Mesenchymal stem cell (in vitro differentiated cells and primary cell): ENCODE measurements around the gene GIMAP7.

Experiments
- DNase-seq: peaks from one replicate; pipeline ENCODE4 v3.0.0-alpha.2; 2013
- H2AFZ ChIP-seq: one replicate; pipeline ENCODE4 v1.6.1; 2013; ENCODE audit warnings: low read depth, mild to moderate bottlenecking, control low read depth, inconsistent platforms, low read length, moderate library complexity
- H2AK5ac ChIP-seq: 2 replicates; pipeline ENCODE4 v1.6.1; 2013; ENCODE audit warnings: low read length, moderate library complexity, mild to moderate bottlenecking, inconsistent platforms; ENCODE audit not compliant: severe bottlenecking
- H2BK120ac ChIP-seq: one replicate; pipeline ENCODE4 v1.6.1; 2013; ENCODE audit warnings: low read depth, mild to moderate bottlenecking, inconsistent platforms, low read length, moderate library complexity
- H2BK12ac ChIP-seq, 2 experiments: one replicate each; pipeline ENCODE4 v1.6.1; 2013; ENCODE audit warnings: inconsistent platforms in 2 of 2, low read length in 2 of 2, mild to moderate bottlenecking in 2 of 2, moderate library complexity in 2 of 2, control low read depth in 1 of 2
- H2BK15ac ChIP-seq: one replicate; pipeline ENCODE4 v1.6.1; 2013; ENCODE audit warnings: mild to moderate bottlenecking, low read depth, inconsistent platforms; ENCODE audit not compliant: poor library complexity, severe bottlenecking
- H2BK5ac ChIP-seq: 2 replicates; pipeline ENCODE4 v1.6.1; 2013; ENCODE audit warnings: low read depth, mild to moderate bottlenecking, low read length, control low read depth, inconsistent platforms; ENCODE audit not compliant: poor library complexity, severe bottlenecking
- H3K14ac ChIP-seq, 2 experiments: one replicate each; pipeline ENCODE4 v1.6.1; 2013; ENCODE audit warnings: inconsistent platforms in 2 of 2, low read length in 2 of 2, control low read depth in 1 of 2, mild to moderate bottlenecking in 1 of 2, moderate library complexity in 1 of 2
- H3K18ac ChIP-seq, 2 experiments: one replicate each; pipeline ENCODE4 v1.6.1; 2013; ENCODE audit warnings: inconsistent platforms in 2 of 2, low read length in 2 of 2, control low read depth in 1 of 2, low read depth in 1 of 2, mild to moderate bottlenecking in 1 of 2
- H3K23ac ChIP-seq, 2 experiments: one replicate each; pipeline ENCODE4 v1.6.1; 2013; ENCODE audit warnings: inconsistent platforms in 2 of 2, low read length in 2 of 2, mild to moderate bottlenecking in 2 of 2, moderate library complexity in 2 of 2, control low read depth in 1 of 2
- H3K27ac ChIP-seq: 2 replicates; pipeline ENCODE4 v1.5.1; 2013; ENCODE audit warnings: mild to moderate bottlenecking, moderate library complexity, low read length, control low read depth, inconsistent platforms; ENCODE audit not compliant: poor library complexity, severe bottlenecking
- H3K27me3 ChIP-seq, 2 experiments: 2 replicates each; pipeline versions ENCODE4 v1.6.1 to v1.7.0; 2013; ENCODE audit warnings: low read length in 2 of 2, mild to moderate bottlenecking in 2 of 2, moderate library complexity in 2 of 2, control low read depth in 1 of 2, inconsistent platforms in 1 of 2; ENCODE audit not compliant: control insufficient read depth in 1 of 2, insufficient read depth in 1 of 2
- H3K36me3 ChIP-seq, 2 experiments: 2 replicates each; pipeline versions ENCODE4 v1.6.1 to v1.7.0; 2013; ENCODE audit warnings: low read length in 2 of 2, control low read depth in 1 of 2, inconsistent platforms in 1 of 2, low read depth in 1 of 2, mild to moderate bottlenecking in 1 of 2; ENCODE audit not compliant: insufficient read depth in 2 of 2, control insufficient read depth in 1 of 2
- H3K4ac ChIP-seq, 2 experiments: one replicate each; pipeline ENCODE4 v1.6.1; 2013; ENCODE audit warnings: inconsistent platforms in 2 of 2, low read length in 2 of 2, mild to moderate bottlenecking in 2 of 2, moderate library complexity in 2 of 2, control low read depth in 1 of 2, low read depth in 1 of 2
- H3K4me1 ChIP-seq: 2 replicates; pipeline ENCODE4 v1.6.1; 2013; ENCODE audit warnings: low read depth, low read length, control low read depth; ENCODE audit not compliant: control insufficient read depth, insufficient read depth
- H3K4me2 ChIP-seq: 2 replicates; pipeline ENCODE4 v1.6.1; 2013; ENCODE audit warnings: low read length, mild to moderate bottlenecking, inconsistent platforms; ENCODE audit not compliant: poor library complexity, severe bottlenecking
- H3K4me3 ChIP-seq, 2 experiments: 2 replicates each; pipeline versions ENCODE4 v1.5.1 to v1.7.0; 2013; ENCODE audit warnings: low read length in 2 of 2, mild to moderate bottlenecking in 2 of 2, control low read depth in 1 of 2, low read depth in 1 of 2; ENCODE audit not compliant: insufficient read depth in 1 of 2
- H3K79me1 ChIP-seq: replicated peaks from 2 replicates; pipeline ENCODE4 v1.6.1; 2013; ENCODE audit warnings: mild to moderate bottlenecking, control low read depth, low read length, inconsistent platforms; ENCODE audit not compliant: poor library complexity, severe bottlenecking
- H3K9ac ChIP-seq: 2 replicates; pipeline ENCODE4 v1.7.0; 2013; ENCODE audit warnings: mild to moderate bottlenecking, low read length, moderate library complexity
- H3K9me3 ChIP-seq: 2 replicates; pipeline ENCODE4 v1.7.0; 2013; ENCODE audit warnings: mild to moderate bottlenecking, low read length; ENCODE audit not compliant: control insufficient read depth
- H4K8ac ChIP-seq: one replicate; pipeline ENCODE4 v1.6.1; 2013; ENCODE audit warnings: inconsistent platforms, mild to moderate bottlenecking, low read length, moderate library complexity
- H4K91ac ChIP-seq: one replicate; pipeline ENCODE4 v1.6.1; 2013; ENCODE audit warnings: mild to moderate bottlenecking, low read length, inconsistent platforms
- WGBS: methylation state at CpG from one replicate; pipeline ENCODE4 v1.1.7; 2013; ENCODE audit warnings: mixed read lengths; 5-methylcytosine and 5-hydroxymethylcytosine counted together

Gene GIMAP7

GRCh38 chr7:150524018-150524417, 9.3 kb downstream of the GIMAP7 start:
- Histone ChIP-seq H2BK15ac (no peak overlapping the region), H2BK12ac (no peak overlapping the region), H3K36me3 (no peaks in the 10 kb centered on the region), H2BK5ac (no peak overlapping the region), H3K27me3 (no peaks in the 10 kb centered on the region), H3K18ac (no peak overlapping the region), H3K4me2 (no peak overlapping the region), H3K4me1 (no peaks in the 10 kb centered on the region), H3K4me3 (no peak overlapping the region), H4K8ac (no peak overlapping the region), H3K79me1 (no peaks in the 10 kb centered on the region), H3K23ac (no peak overlapping the region), H4K91ac (no peak overlapping the region), H2AK5ac (no peak overlapping the region), H3K4ac (no peak overlapping the region), H2AFZ (no peak overlapping the region), H3K27ac (no peak overlapping the region), H2BK120ac (no peak overlapping the region), H3K9me3 (peaks cover 11% of the 10 kb centered on the region), H3K9ac (no peak overlapping the region), H3K14ac (no peak overlapping the region)
- no peak for DNase-seq
- 28% methylated on average over 2 of the region's 2 CpGs for WGBS

GRCh38 chr7:150531704-150532103, 17.0 kb downstream of the GIMAP7 start:
- no peaks in the 10 kb centered on the region for H3K4me1 ChIP-seq
- H2BK120ac ChIP-seq = no peak overlapping the region
- no peak overlapping the region for H2BK12ac ChIP-seq
- H3K9me3 ChIP-seq = peaks cover 47% of the 10 kb centered on the region
- H3K4me2 ChIP-seq = no peak overlapping the region
- no peaks in the 10 kb centered on the region for H3K27me3 ChIP-seq
- no peak overlapping the region for H3K23ac ChIP-seq
- no peak overlapping the region for H2BK15ac ChIP-seq
- H2AK5ac ChIP-seq = no peak overlapping the region
- no peak overlapping the region for H2BK5ac ChIP-seq
- H4K91ac ChIP-seq = no peak overlapping the region
- no peak for DNase-seq
- no peak overlapping the region for H4K8ac ChIP-seq
- no peak overlapping the region for H3K4me3 ChIP-seq
- no peak overlapping the region for H2AFZ ChIP-seq
- no peak overlapping the region for H3K18ac ChIP-seq
- H3K4ac ChIP-seq = no peak overlapping the region
- no peak overlapping the region for H3K14ac ChIP-seq
- H3K79me1 ChIP-seq = no peaks in the 10 kb centered on the region
- 78% methylated on average over 1 of the region's 1 CpG for WGBS
- H3K27ac ChIP-seq = no peak overlapping the region
- H3K36me3 ChIP-seq = no peaks in the 10 kb centered on the region
- H3K9ac ChIP-seq = no peak overlapping the region

GRCh38 chr7:150538259-150538658, 23.6 kb downstream of the GIMAP7 start:
- Histone ChIP-seq H2BK12ac (no peak overlapping the region), H3K9ac (no peak overlapping the region), H3K14ac (no peak overlapping the region), H4K8ac (no peak overlapping the region), H3K4ac (no peak overlapping the region), H3K79me1 (no peaks in the 10 kb centered on the region), H3K27me3 (no peaks in the 10 kb centered on the region), H3K27ac (no peak overlapping the region), H2AK5ac (no peak overlapping the region), H4K91ac (no peak overlapping the region), H2BK120ac (no peak overlapping the region), H3K4me2 (no peak overlapping the region), H3K4me1 (no peaks in the 10 kb centered on the region), H3K23ac (no peak overlapping the region), H2AFZ (no peak overlapping the region), H2BK5ac (no peak overlapping the region), H3K18ac (no peak overlapping the region), H3K4me3 (no peak overlapping the region), H3K36me3 (no peaks in the 10 kb centered on the region), H2BK15ac (no peak overlapping the region), H3K9me3 (peaks cover 55% of the 10 kb centered on the region)
- WGBS = 100% methylated on average over 1 of the region's 2 CpGs
- no peak for DNase-seq

- H3K36me3 ChIP-seq = no peaks in the 10 kb centered on the region
- H3K14ac ChIP-seq = no peak overlapping the region
- no peak overlapping the region for H2AK5ac ChIP-seq
- H3K18ac ChIP-seq = no peak overlapping the region
- no peak overlapping the region for H3K27ac ChIP-seq
- no peak overlapping the region for H3K9ac ChIP-seq
- H3K23ac ChIP-seq = no peak overlapping the region
- no peak overlapping the region for H2BK12ac ChIP-seq
- H2AFZ ChIP-seq = no peak overlapping the region
- H3K4me2 ChIP-seq = no peak overlapping the region
- H2BK120ac ChIP-seq = no peak overlapping the region
- no peak overlapping the region for H4K91ac ChIP-seq
- no peak for DNase-seq
- no peaks in the 10 kb centered on the region for H3K27me3 ChIP-seq
- no peak overlapping the region for H4K8ac ChIP-seq
- no peak overlapping the region for H2BK15ac ChIP-seq
- H3K79me1 ChIP-seq = no peaks in the 10 kb centered on the region
- no peaks in the 10 kb centered on the region for H3K4me1 ChIP-seq
- H3K4ac ChIP-seq = no peak overlapping the region
- H2BK5ac ChIP-seq = no peak overlapping the region
- H3K4me3 ChIP-seq = no peak overlapping the region
- peaks cover 45% of the 10 kb centered on the region for H3K9me3 ChIP-seq
Observed at GRCh38 chr7:150553163-150553562, 38.5 kb downstream of the GIMAP7 start.
